Ovary (tissue), 9 donors: ENCODE data around the gene DAPK1. TPM values are rescaled to one million over a fixed set of nuclear protein-coding genes. Genes with fewer than 3 reads are reported as not detected.

Experiments
- DNase-seq, 5 donors: peaks; one replicate each; pipeline ENCODE4 v3.0.0-alpha.2; 2019 to 2020
- H3K27ac ChIP-seq, 2 donors: fragments of 200-600 bp; one replicate each; pipeline versions ENCODE4 v1.5.1 to v1.8.0; 2019 to 2022
- H3K27me3 ChIP-seq: fragments of 200-600 bp; one replicate; pipeline ENCODE4 v1.8.0; 2022
- H3K36me3 ChIP-seq: fragments of 200-600 bp; sonication (generic); one replicate; pipeline ENCODE4 v1.5.1; 2019
- H3K4me1 ChIP-seq: one replicate; pipeline ENCODE4 v1.8.1; 2013; ENCODE audit warnings: mild to moderate bottlenecking, moderate library complexity; ENCODE audit not compliant: insufficient read depth
- H3K4me3 ChIP-seq: fragments of 200-600 bp; sonication (generic); one replicate; pipeline ENCODE4 v1.5.1; 2017
- H3K9me3 ChIP-seq, 2 donors: fragments of 200-600 bp in 1 of 2; sonication (generic) in 1 of 2; one replicate each; pipeline versions ENCODE4 v1.5.1 to v1.8.1; 2013 to 2019; ENCODE audit warnings: mild to moderate bottlenecking in 1 of 2, moderate library complexity in 1 of 2
- CTCF ChIP-seq, 3 donors: fragments of 450-650 bp in 2 of 3; fragments of 200-600 bp in 1 of 3; IDR thresholded peaks; one replicate each; pipeline versions ENCODE4 v1.5.1 to v1.8.0; 2016 to 2022; ENCODE audit warnings: antibody characterized with exemption in 3 of 3, mild to moderate bottlenecking in 1 of 3
- EP300 ChIP-seq: sonication (generic); formaldehyde crosslinking; IDR thresholded peaks from one replicate; pipeline ENCODE4 v1.6.1; 2017; ENCODE audit warnings: antibody characterized with exemption
- POLR2A ChIP-seq: fragments of 450-650 bp; IDR thresholded peaks from one replicate; pipeline ENCODE4 v1.6.1; 2017; ENCODE audit warnings: antibody characterized with exemption, mild to moderate bottlenecking, moderate library complexity
- WGBS, 3 donors: extraction: QIAGEN DNeasy Blood & Tissue Kit in 1 of 3; methylation state at CpG; one replicate each; pipeline versions ENCODE4 v1.1.5 to v1.1.7; 2013 to 2017; 5-methylcytosine and 5-hydroxymethylcytosine counted together
- intact Hi-C, 4 donors: fragments of 100-400 bp; cut with DNase I; formaldehyde crosslinking; loops; one replicate each; pipeline versions ENCODE4 v1.11.0 to v1.15.1; 2022 to 2023
- polyA plus RNA-seq, 2 donors: library from polyadenylated mRNA; stranded (reverse); fragments of 200-250 nt in 1 of 2; fragments of 350-450 nt in 1 of 2; fragmentation: Illumina TruSeq in 1 of 2; extraction: RNeasy Lipid Tissue Mini Kit (QIAGEN cat#74804) in 1 of 2; gene quantifications; one replicate each; pipeline ENCODE4 v1.2.3, GENCODE V29; 2013 to 2014
- small RNA-seq: library from RNA; depleted of rRNA; stranded (forward); fragments of <200 nt; gene quantifications from one replicate; pipeline ENCODE3, GENCODE V24; 2016
- total RNA-seq, 7 donors: library from RNA; depleted of rRNA in 2 of 7; stranded (reverse); fragments of >200 nt in 2 of 7; fragmentation: NEBNext Ultra II Directional in 3 of 7; extraction: Animal tissue kit (Norgen Biotek cat#: 25700) in 3 of 7; gene quantifications; one replicate each; pipeline versions ENCODE4 v1.1.0 to v1.2.4, GENCODE V29; 2016 to 2023
- donor health status: DM: no; HTN: no; CAD: no; lungs with moderate emphysema.
- donor health status: DM: no; HTN: no; CAD: no.
- donor health status: Bipolar disorder and iron deficiency.
- donor health status: DM: yes; HTN: yes; CAD: no.
- donor health status: DM: no; HTN: no; CAD: no.
- donor health status: DM: yes; HTN: yes; CAD: no.

DAPK1 gene
- total and polyA plus RNA-seq, 9 donors: 39.3 to 133 (median 89.6) TPM

GRCh38 chr9:87751423-87751822, 253.8 kb downstream of the DAPK1 start:
- no peak for DNase-seq
- H3K9me3 ChIP-seq: no peaks in the 10 kb centered on the region
- intact Hi-C loops: no loop called here
- WGBS, 3 donors: 49 to 61% (median 52%) methylated on average over 3 of the region's 3 CpGs
- no peak for TF ChIP-seq CTCF (IDR thresholded peaks at IDR 0.05)
- TF ChIP-seq EP300: no peak
- no peak for TF ChIP-seq POLR2A
- no peak overlapping the region for H3K4me3 ChIP-seq
- H3K27me3 ChIP-seq: no peaks in the 10 kb centered on the region
- no peaks in the 10 kb centered on the region for H3K36me3 ChIP-seq
- no peaks in the 10 kb centered on the region for H3K4me1 ChIP-seq
- no peak overlapping the region for H3K27ac ChIP-seq

GRCh38 chr9:87751868-87752267, 254.2 kb downstream of the DAPK1 start:
- WGBS, 3 donors: 24 to 61% (median 51%) methylated on average over 2 to 4 of the region's 4 CpGs
- Histone ChIP-seq H3K9me3 (no peaks in the 10 kb centered on the region), H3K4me1 (no peaks in the 10 kb centered on the region), H3K27me3 (no peaks in the 10 kb centered on the region), H3K36me3 (no peaks in the 10 kb centered on the region), H3K4me3 (no peak overlapping the region), H3K27ac (no peak overlapping the region)
- DNase-seq: no peak
- TF ChIP-seq EP300 (no peak), POLR2A (no peak), CTCF (IDR thresholded peaks at IDR 0.05) (no peak)
- intact Hi-C loops: no loop called here

GRCh38 chr9:87753313-87753712, 255.6 kb downstream of the DAPK1 start:
- no peak overlapping the region for H3K27ac ChIP-seq

More at GRCh38 chr9:87753313-87753712, 255.6 kb downstream of the DAPK1 start:
- Histone ChIP-seq H3K36me3 (no peaks in the 10 kb centered on the region), H3K4me3 (no peak overlapping the region), H3K4me1 (no peaks in the 10 kb centered on the region), H3K9me3 (no peaks in the 10 kb centered on the region), H3K27me3 (no peaks in the 10 kb centered on the region)
- intact Hi-C loops: no loop called here
- DNase-seq: no peak
- TF ChIP-seq EP300 (no peak), CTCF (IDR thresholded peaks at IDR 0.05) (no peak), POLR2A (no peak)
- WGBS, 3 donors: 48 to 51% (median 50%) methylated on average over 2 of the region's 2 CpGs

Small RNA genes lying within 50 kb of the gene (small RNA-seq; reads per million reads assigned to genes)
- gene AL161787.1: 0.25 reads per million

Other genes with a start within 250 kb of the DAPK1 start
- gene CTSL, start 228.3 kb downstream of the DAPK1 start, total RNA-seq: 100 to 1,000 TPM in 5 of 7 donors, 10 to 100 TPM in 2; 94.0 to 154 (median 110) TPM
- gene CTSL, start 228.3 kb downstream of the DAPK1 start, polyA plus RNA-seq: 100 to 1,000 TPM; 161 to 219 TPM